Brain microvascular endothelial cell (primary cell): ENCODE data around the gene PSD4.

Source experiments
- DNase-seq: peaks from one replicate; pipeline ENCODE4 v3.0.0-alpha.2; 2020
- H3K27ac ChIP-seq: fragments of 250-450 bp; sonication (Bioruptor Pico); 2 replicates; pipeline ENCODE4 v1.5.1; 2020; ENCODE audit warnings: mild to moderate bottlenecking, moderate library complexity
- H3K27me3 ChIP-seq: fragments of 250-450 bp; sonication (Bioruptor Pico); replicated peaks from 2 replicates; pipeline ENCODE4 v1.5.1; 2020; ENCODE audit warnings: mild to moderate bottlenecking
- H3K36me3 ChIP-seq: fragments of 250-450 bp; sonication (Bioruptor Pico); replicated peaks from 2 replicates; pipeline ENCODE4 v1.5.1; 2020; ENCODE audit warnings: mild to moderate bottlenecking
- H3K4me3 ChIP-seq: 2 replicates; pipeline ENCODE4 v1.5.1; 2011; ENCODE audit warnings: low read depth, mild to moderate bottlenecking, control low read depth, low read length, moderate library complexity
- in situ Hi-C: cut with HindIII; loops from 2 replicates; pipeline ENCODE4 v1.10.0; 2017; ENCODE audit warnings: low sequenced_read_pairs, low pct_ligation_motif_present
- TF ChIP-seq, protein P1 (sequence below): IDR thresholded peaks from 2 replicates; pipeline ENCODE4 v1.5.1; 2011; ENCODE audit warnings: low read depth, mild to moderate bottlenecking, moderate library complexity, low read length, control low read depth, inconsistent platforms; ENCODE audit errors: missing control alignments

Gene PSD4

DNA sequence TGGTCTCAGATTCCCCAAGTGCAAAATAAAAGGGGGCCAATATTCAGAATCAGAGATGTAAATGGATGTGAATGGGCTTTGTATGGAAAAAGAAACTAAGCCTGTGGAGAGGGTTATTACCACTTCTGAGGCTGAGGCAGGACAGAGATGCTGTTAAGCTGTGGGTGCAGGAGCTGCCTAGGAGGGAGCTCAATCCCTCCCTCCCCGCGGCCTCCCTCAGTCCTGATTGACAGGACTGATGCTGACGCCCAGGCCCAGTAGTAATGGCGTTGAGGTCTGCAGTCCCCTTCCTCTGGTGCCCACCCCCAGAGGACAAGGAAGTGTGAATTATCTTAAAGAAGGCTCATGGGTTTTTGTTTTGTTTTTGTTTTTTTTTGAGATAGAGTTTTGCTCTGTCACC is 40.4 kb downstream of the PSD4 start:
- H3K27ac ChIP-seq: no peak overlapping the region
- H3K4me3 ChIP-seq: no peak overlapping the region
- TF ChIP-seq, protein P1, sequence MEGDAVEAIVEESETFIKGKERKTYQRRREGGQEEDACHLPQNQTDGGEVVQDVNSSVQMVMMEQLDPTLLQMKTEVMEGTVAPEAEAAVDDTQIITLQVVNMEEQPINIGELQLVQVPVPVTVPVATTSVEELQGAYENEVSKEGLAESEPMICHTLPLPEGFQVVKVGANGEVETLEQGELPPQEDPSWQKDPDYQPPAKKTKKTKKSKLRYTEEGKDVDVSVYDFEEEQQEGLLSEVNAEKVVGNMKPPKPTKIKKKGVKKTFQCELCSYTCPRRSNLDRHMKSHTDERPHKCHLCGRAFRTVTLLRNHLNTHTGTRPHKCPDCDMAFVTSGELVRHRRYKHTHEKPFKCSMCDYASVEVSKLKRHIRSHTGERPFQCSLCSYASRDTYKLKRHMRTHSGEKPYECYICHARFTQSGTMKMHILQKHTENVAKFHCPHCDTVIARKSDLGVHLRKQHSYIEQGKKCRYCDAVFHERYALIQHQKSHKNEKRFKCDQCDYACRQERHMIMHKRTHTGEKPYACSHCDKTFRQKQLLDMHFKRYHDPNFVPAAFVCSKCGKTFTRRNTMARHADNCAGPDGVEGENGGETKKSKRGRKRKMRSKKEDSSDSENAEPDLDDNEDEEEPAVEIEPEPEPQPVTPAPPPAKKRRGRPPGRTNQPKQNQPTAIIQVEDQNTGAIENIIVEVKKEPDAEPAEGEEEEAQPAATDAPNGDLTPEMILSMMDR: no peak
- H3K36me3 ChIP-seq: no peaks in the 10 kb centered on the region
- DNase-seq: no peak
- in situ Hi-C loops: no loop called here
- no peaks in the 10 kb centered on the region for H3K27me3 ChIP-seq

DNA sequence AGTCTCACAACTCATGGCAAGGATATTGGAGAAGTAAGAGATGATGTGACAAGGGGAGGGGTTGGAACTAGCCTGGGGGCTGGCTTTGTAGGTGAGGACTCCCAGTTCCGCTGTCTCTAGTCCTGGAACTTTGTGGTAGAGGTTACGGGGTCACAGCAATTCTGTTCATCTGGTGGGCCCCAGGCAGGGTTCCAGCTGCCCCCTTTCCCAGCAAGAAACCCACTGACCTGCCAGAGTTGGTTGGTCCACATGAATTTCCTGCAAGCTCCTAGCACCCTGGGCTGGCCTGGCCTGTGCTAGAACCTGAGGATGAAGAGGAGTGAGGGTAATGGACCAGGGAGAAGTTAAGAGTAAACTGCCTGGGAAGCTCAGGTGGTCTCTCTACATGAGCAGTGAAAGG is 41.3 kb downstream of the PSD4 start:
- Histone ChIP-seq H3K36me3 (no peaks in the 10 kb centered on the region), H3K27me3 (no peaks in the 10 kb centered on the region), H3K27ac (no peak overlapping the region), H3K4me3 (no peak overlapping the region)
- TF ChIP-seq, protein P1: no peak
- no peak for DNase-seq
- in situ Hi-C loops: no loop called here

DNA sequence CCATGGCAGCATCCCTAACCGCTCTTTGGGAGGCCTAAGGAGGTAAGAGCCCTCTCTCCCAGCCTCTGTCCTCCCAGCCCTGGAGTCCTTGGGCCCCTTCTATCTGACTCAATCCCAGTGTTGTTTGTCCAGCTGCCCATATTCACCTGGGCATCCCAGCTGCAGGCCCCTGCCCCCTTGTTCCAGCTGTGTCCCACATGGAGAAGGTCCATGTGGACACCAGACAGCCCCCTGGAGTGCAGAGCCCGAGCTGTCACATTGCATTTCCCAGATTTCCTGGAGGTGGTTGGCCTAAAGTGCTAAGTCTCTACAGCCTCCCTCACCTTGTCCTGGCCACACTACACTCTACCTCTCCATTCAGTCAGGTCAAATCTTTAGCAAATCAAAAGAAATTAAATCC is 42.5 kb downstream of the PSD4 start:
- no peaks in the 10 kb centered on the region for H3K36me3 ChIP-seq
- H3K4me3 ChIP-seq: no peak overlapping the region
- DNase-seq: no peak
- H3K27ac ChIP-seq: no peak overlapping the region
- TF ChIP-seq, protein P1: no peak
- in situ Hi-C loops: no loop called here
- H3K27me3 ChIP-seq: no peaks in the 10 kb centered on the region

DNA sequence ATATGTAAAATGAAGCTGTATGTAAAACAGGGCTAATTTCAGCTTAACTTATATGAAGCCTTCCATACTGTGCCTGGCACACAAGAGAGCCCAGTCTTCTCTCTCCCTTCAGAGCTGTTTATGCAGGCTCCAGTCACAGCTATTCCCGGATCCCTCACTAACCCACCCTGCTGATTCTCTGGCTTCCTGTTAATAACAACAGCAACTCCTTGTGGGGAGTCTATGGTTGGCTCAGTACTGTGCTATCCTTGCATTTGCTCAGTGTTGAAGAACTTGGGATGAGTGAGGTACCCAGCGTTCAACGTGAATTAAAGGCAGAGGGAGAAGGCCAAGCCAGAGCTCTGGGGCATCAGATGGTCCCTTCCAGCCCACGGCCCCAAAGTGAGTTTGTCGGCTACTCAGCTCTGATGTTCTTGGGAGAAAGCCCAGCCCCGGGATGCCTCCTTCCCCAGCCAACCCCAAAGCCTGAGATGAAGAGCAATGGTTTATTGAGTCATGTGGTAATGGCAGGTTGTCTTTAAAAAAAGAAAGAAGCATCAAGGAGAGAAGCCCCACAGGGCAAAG is 43.2 kb downstream of the PSD4 start:
- no peak for DNase-seq
- no peak overlapping the region for H3K27ac ChIP-seq
- in situ Hi-C loops: no loop called here
- no peak overlapping the region for H3K4me3 ChIP-seq
- no peaks in the 10 kb centered on the region for H3K27me3 ChIP-seq
- TF ChIP-seq, protein P1: no peak
- H3K36me3 ChIP-seq: no peaks in the 10 kb centered on the region

GRCh38 chr2:113217455-113218282 is 43.9 kb downstream of the PSD4 start:
- Histone ChIP-seq H3K4me3 (no peak overlapping the region), H3K27ac (no peak overlapping the region), H3K36me3 (no peaks in the 10 kb centered on the region), H3K27me3 (no peaks in the 10 kb centered on the region)
- no peak for DNase-seq
- TF ChIP-seq, protein P1: no peak
- in situ Hi-C loops: no loop called here
